Germinal center (tissue), 1 donor: ENCODE measurements around the gene TMC6.
"Not testable (repeated sequence)": the region's sequence is repeated elsewhere in the genome, so short reads cannot be mapped to it uniquely, and the experiment has no call there.

Experiments
- DNase-seq: peaks from one replicate; pipeline ENCODE4 v3.0.0; 2012; ENCODE audit warnings: mixed read lengths, low spot score

Gene TMC6

DNA sequence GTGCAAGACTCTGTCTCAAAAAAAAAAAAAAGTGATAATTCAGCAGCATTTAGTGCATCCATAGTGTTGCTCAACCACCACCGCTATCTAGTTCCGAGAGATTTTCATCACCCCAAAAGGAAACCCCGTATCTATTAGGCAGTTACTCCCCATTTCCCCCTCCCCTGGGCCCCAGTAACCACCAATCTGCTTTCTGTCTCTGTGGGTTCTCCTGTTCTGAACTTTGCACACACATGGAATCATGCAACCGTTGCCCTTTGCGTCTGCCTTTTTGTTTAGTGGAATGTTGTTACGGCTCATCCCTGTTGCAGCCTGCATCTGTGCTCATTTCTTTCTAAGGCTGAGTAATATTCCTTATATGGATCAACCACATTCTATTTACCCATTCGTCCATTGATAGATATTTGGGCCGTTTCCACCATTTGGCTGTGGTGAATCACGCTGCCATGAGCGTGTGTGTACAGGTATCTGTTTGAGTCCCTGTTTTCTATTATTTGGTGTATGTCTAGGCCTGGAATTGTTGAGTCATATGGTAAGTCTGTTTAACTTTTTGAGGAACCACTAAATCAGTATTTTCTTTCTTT, 31.1 kb upstream of the TMC6 start:
- no peak for DNase-seq

DNA sequence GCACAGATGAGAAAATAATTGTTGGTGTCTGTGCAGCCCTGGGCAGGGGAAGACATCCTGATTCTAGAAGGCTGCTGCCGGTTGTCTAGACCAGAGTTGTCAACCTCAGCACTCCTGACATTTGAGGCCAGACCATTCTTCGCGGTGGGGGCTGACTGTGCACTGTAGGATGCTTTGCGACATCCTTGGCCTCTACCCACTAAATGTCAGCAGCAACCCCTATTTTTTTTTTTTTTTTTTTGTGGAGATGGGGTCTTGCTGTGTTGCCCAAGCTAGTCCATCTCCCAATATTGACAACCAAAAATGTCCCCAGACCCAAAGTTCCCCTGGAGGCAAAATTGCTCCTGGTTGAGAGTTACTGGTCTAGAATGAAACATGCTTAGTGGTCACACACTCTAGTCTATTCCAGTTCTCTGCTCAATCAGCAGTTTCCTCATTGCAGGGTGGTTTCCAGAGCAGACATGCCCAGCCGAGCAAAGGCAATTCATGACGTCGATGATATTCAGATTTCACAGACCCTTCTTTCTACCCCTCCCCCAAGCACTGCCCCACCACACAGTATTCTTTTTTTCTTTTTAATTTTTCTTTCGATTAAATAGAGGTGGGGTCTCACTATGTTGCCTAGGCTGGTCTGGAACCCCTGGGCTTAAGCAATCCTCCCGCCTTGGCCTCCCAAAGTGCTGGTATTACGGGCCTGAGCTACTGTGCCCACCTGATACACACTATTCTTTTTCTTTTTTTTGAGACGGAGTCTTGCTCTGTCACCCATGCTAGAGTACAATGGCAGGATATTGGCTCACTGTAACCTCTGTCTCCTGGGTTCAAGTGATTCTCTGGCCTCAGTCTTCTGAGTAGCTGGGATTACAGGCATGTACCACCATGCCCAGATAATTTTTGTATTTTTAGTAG, 26.6 kb upstream of the TMC6 start:
- DNase-seq, result peak; percentile 74

DNA sequence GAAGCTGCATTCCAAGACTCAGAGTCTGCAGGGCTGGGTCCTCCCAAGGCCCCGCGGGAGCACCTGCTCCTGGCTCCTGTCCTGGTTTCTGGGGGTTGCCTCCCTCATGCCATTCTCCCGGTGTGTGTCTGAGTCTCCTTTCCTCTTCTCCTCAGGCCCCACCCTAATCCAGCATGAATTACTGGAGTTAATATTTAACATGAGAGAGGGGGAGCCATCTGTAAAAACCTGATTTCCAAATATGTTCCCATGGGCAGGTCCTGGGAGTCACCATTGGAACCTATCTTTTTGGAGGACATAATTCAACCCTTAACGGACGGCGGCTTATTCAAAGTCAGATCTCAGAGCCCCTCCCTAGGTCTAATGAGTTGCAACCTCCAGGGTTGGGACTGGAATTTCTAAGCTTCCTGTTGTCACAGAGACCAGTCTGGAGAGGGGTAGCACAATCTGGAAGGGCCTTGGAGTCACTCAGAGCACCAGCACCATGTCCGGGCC, 23.0 kb upstream of the TMC6 start:
- no peak for DNase-seq

DNA sequence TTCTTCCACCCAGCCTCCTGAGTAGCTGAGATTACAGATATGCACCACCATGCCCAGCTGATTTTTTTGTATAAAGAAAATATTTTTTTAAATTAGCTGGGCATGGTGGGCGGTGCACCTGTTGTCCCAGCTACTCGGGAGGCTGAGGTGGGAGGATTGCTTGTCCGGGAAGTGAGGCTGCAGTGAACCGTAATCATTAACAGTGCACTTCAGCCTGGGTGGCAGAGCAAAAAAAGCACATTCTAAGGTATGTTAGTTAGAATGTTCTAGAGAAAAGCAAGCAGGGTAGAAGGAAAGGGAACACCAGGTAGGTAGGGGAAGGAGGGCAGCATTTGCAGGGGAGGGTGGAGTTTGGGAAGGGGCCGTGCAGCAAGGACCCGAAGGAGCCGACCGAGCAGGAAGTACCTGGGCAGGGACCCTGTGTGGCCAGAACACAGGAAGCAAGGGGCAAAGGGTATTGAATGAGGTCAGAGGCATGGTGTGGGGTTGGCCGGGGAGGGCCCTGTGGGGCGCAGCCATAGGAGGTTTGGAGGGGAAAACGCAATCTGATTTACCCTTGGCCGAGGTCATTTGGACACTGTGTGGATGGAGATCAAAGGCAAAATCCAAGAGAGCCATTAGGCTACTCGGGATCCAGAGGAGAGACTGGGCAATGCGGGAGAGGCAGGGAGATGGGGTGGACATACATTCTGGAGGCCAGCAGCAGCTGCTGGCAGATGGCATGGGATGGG, 19.9 kb upstream of the TMC6 start:
- no peak for DNase-seq

DNA sequence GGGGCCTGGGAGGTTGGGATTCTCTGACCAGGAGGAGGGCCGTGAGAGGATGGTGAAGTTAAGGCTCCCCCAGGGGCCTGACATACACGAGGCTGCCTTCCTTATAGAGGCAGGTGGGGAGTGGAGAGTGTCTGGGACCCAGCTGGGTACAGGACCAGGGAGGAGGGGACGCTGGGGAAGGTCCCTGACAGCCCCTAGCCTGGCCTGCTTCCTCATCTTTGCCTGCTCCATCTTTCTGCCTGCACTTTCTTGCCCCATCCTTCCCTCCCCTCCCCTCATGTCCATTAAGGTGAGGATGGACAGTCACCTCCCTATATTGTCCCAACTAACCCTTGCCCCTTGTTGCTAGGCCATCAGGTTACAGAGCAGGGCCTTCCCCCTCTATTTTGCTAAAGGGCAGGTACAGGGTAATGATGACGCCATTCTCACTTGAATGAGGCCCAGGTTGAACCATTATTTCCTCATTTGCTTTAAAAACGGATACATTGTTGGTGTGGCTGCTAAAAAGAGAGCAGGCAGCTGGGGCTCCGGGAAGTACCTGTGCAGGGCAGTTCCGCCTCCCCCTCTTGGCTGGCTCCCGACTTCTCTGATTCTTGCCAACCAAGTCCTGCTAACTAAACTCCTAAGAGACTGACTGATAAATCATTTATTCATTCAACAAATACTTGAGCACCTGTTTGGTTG, 18.9 kb upstream of the TMC6 start:
- peak; percentile 53 for DNase-seq

DNA sequence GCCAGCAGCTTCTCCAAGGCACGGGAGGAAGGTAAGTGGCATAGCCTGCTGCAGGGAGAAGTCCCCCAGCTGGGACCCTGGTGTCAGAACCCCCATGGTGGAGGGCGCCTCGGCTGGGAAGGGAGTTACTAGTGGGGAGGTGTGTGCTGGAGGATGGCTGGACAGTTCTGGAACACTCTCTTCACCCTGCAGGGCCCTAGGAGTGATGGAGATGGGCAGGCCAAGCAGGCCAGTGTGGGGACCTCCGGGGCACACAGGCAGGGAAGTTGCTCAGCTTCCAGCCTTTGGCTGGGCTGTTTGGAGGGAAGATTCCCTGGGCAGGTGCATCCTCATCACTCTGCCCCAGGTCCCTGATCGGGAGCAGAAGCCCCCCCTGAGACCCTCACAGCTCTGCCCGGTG, 18.3 kb upstream of the TMC6 start:
- no peak for DNase-seq

DNA sequence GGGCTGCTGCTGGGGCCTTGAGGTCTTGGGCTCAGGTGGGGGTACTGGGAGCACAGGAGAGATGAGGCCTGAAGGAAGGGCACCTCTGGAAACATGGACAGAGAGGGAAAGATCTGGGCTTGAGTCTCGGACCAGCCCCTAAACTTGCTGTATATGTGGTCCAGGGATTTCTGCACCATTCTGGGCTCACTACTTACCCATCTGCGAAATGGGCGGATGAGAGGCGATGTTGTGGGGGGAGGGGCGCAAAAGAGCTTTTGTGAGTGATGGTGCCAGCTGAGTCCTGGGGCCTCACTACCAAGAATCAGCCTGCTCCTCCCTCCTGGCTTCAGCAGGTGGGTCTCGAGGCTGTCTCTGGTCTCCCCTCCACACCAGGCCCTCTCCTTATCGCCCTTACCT, 17.9 kb upstream of the TMC6 start:
- DNase-seq, result no peak

DNA sequence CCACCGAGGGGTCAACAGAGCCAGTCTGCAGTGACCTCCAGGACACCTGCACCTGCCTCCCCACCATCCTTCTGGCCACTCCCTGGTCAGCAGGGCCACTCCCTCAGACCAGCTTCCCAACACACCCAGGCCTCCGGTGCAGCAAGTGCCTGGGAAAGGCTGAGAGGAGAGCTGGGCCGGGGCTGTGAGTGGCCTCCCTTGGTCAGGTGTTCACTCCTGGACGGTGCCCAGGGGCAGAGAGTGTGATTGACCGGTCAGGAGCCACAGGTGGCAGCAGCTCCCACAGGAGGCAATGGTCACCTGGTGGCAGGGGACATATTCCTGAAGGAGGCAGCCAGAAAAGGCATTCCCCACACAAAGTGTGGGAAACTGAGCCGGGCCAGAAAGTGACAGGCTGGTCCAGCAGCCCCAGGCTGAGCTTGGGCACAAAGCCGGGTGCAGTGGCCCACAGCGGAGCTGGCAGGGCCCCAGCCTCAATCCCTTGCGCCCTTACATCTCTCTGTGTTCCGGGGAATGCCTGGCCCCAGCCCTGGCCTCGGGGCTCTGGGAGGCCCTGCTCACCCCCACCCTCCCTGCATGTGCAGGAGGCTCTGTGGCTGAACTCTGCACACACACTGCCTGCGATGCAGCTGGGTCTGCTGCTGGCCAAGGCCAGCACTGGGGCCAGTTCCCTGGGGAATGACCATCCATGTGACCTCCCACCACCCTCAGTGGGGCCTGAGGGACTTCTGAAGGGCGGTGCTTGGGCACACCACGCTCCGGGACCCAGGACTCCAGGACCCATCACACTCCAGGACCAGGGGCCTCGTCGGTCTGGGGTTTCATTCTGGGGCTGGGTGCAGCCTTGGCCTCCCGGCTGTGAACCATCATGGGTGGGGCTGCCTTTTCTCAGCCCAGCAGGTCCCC, 16.4 kb upstream of the TMC6 start:
- no peak for DNase-seq

DNA sequence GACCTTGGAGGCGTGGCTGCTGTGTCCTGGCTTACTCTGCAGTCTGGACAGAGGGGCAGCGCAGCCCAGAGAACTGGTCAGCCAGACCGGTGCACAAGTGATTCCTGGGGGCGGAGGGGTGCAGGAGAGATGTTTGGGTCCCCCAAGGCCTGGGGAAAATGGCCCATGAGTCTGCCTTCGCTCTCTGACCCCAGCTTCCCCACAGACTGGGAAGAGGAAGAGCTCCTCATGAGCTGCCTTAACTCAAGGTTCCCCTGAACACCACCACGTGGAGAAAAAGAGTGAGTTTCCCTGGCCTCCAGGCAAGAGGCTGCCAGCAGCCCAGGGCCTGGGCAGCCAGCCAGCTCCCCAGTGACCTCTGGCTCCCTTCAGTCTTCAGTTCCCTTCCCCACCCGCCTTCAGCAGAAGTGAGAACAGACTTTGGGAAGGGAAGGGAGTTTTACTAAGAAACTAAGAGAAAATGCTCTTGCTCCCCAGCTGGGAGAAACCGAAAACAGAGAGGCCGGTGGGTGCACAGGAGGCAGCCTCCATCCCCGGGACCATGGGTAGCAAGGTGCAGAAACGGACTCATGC, 15.7 kb upstream of the TMC6 start:
- no peak for DNase-seq

DNA sequence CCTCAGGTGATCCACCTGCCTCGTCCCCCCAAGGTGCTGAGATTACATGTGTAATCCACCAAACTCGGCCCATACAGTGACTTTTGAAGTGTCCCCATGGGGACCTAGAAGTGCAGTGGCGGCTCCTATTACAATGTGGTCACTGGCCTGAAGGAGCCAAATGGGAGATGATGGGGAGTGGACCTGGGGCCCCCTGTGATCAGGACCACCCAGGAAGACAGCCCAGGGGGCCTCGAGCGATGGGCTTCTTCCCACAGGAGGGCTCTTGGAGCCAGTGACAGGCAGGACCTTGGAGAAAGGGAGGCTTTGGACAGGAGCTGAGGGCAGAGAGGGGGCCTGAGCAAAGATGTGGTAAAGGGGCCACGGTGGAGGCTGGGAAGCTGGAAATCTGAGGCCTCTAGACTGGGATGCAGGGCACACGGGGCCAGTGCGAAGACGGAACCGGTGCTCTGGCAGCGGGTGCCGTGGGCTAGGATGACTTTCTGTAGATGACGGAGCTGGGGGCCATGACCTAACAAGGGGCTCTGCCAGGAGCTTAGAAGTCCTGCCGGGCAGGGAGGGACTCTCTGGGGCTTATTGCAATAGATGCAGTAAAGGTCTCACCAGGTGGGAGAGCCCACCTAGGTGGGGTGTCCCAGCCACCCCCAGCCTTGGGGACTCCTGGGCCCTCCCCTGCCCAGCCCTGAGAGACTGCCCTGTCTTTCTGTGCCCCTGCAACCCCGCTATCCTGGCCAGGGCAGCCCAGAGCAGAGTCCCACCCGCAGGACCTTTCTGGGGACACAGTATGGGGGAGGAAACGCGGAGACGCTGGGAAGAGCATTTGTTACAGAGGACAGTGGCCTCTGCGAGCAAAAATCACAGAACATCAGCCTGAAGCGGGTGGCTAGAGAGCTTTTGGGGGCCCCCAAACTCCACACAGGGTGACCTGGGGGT, 14.9 kb upstream of the TMC6 start:
- no peak for DNase-seq

DNA sequence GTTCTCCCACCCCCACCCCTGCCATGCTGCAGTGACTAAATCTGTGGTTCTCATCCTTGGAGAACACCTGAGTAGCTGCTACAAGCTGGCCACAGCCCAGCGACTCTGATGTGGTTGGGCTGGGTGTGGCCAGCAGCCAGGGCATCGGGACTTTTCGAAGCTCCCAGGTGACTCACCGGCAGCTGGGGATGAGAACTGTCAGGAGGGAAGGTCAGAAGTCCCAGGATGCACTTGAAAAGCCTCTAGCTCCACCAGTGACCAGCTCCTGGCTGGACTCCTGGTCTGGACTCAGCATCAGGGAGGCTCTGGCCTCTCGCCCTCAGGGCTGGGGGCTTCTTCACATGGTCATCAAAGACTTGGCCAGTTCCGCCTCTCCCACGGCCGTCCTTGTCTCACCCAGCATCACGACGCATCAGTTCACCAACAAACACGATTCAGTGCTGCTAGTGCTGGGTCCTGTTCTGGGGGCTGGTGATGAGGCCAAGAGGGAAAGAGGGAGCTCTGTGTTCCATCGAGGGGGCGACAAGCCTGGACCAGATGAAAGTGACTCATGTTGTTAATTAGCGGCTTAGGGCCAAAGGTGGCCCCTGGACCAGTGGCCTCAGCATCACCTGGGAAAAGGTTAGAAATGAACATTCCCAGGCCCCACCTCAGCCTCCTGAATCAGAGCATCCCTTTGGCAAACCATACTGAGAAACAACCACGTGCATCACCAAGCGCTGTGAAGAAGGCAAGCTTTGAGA, 13.7 kb upstream of the TMC6 start:
- no peak for DNase-seq

DNA sequence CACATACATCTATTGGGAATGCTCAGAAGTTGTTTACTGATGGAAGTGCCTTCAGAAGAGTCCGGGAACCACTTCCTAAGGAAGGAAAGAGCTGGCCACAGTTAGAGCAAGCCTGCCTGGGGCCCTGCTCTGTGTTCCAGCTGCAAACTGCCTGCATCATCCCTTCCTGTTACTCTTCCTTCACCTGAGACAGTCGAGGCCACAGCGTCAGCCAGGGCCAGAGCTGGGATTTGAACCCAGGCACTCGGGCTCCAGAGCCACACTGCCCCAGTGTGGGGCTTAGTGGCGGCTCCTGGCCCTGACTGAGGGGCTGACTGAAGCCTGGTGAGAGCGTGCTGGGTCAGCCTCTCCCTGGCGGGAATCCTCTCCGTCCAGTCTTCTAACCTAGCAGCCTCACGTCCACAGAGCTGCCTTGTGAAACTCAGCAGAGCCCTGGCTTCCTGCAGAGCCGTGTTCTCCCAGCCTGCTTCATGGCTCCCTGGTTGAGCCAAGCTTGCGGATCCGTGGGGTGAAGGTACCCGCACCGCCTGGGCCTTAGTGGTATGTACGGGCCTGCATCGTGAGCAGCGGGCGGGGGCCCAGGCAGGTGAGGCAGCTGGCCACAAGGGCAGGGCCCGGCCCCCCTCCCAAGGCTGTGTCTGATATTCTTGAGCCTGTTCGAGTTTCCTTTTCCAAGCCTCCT, 13.0 kb upstream of the TMC6 start:
- DNase-seq, result no peak

DNA sequence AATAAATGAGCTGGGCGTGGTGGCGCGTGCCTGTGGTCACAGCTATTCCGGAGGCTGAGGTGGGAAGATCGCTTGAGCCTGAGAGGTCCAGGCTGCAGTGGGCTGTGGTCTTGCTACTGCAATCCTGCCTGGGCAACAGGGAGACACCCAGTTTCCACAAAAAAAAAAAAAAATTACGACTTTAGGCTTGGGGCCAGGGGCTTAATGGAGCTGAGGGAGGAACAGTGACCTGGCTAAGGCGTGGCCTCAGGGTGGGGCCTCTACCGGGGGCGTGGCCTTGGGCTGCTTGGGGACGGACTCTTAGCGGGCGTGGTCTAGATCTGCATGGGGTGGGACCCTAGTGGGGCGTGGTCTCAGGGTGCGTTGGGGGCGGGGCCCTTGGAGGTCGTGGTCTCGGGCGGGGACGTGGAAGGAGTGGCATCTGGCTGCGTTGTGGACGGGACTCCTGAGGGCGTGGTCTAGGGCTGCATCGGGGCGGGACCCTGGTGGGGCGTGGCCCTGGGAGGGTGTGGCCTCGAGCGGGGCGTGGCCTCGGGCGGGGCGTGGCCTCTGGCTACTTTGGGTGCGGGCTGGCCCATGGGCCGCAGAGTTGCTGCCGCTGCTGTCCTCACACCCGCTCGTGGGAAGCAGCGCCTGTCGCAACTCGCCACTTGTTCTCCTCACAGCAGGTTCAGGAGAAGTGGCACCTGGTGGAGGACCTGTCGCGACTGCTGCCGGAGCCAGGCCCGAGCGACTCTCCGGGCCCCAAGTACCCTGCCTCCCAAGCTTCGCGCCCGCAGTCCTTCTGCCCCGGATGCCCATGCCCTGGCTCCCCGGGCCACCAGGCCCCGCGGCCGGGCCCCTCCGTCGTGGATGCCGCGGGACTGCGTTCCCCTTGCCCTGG, 11.9 kb upstream of the TMC6 start:
- peak; percentile 94 for DNase-seq

DNA sequence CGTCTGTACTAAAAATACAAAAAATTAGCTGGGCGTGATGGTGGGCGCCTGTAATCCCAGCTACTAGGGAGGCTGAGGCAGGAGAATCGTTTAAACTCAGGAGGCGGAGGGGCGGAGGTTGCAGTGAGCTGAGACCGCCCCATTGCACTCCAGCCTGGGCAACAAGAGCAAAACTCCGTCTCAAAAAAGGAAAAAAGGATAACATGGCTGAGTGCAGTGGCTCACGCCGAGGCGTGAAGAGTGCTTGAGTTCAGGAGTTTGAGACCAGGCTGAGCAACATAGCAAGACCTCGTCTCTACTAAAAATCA, 11.3 kb upstream of the TMC6 start:
- not testable (repeated sequence) for DNase-seq

DNA sequence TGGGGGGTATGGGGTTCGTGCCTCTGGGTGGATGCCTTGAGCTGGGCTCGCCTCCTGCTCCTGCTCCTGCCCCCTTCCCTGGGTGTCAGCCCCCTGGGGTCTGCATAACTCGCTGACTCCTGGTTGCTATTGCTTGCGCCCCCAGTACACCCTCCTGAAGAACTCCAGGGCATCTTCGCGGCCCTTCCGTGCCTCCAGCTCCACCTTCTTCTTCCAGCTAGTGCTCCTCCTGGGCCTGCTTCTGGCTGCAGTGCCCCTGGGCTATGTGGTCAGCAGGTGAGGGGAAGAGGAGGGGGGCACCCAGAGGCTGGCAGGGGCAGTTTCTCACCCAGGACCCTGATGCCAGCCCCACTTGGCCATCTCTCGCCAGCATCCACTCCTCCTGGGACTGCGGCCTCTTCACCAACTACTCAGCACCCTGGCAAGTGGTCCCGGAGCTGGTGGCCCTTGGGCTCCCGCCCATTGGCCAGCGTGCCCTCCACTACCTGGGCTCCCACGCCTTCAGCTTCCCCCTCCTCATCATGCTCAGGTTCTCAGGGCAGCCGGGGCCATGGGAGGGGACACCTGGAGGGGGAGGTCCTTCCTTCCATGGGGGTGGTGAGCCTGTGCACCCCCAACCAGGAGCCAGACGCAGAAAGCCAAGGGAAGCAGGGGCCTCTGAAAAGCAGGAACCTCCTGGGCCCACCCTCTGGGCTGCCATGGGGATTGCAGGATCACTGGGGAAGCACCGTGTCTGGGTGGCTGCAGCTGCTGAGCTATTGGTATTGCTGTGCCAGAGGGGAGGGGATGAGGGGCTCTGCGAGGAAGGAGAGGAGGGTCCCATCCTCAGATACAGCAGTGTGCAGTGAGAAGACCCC, 9.9 kb upstream of the TMC6 start:
- DNase-seq, result no peak

DNA sequence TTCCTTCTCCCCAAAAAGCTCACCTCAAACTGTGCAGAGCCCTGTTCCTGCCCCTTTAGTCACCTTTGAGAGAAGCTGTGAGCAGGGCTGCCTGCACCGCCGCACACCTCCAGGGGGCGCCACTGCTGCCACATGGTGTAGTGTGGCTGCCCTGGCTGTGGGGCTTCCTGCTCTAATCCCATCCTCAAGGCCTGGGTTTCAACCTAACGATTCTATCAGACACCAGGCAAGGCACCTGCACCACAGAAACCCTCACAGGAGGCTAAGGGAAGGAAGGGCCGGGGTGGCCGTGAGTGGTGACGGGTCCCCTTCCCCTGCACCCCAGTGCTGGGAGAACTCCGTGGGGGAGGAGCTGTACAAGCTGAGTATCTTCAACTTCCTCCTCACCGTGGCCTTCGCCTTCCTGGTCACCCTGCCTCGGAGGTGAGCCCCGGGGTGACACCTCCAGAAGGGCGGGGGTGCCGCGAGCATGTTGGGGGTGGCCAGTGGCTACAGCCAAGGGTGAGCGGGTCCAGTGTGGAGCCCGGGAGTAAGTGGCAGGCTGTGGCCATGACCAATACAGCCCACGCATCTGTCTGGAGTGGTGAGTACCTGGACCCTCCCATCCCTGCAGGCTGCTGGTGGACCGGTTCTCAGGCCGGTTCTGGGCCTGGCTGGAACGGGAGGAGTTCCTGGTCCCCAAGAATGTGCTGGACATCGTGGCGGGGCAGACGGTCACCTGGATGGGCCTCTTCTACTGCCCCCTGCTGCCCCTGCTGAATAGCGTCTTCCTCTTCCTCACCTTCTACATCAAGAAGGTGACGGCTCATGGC, 9.0 kb upstream of the TMC6 start:
- DNase-seq, result peak; percentile 54
